ENCODE measurements around the gene HLA-C.

DNA sequence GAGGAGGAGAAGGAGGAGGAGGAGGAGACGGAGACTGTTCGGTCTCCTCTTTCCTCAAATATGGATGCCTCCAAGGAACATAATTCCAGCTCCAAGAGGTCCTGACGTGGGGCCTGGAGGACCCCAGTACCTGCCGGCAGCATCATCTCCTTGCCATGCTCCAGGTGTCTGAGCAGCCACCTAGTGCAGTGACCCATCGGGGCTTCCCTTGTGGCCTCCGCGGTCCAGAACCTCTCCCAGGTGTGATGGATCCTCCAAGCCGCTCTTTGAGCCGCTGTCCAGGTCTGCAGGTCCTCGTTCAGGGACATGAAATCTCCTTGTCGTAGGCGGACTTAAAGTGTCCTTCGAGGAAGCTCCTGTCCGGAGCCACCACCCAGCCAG, 35.8 kb upstream of the HLA-C start:
- TF ChIP-seq, protein P1, sequence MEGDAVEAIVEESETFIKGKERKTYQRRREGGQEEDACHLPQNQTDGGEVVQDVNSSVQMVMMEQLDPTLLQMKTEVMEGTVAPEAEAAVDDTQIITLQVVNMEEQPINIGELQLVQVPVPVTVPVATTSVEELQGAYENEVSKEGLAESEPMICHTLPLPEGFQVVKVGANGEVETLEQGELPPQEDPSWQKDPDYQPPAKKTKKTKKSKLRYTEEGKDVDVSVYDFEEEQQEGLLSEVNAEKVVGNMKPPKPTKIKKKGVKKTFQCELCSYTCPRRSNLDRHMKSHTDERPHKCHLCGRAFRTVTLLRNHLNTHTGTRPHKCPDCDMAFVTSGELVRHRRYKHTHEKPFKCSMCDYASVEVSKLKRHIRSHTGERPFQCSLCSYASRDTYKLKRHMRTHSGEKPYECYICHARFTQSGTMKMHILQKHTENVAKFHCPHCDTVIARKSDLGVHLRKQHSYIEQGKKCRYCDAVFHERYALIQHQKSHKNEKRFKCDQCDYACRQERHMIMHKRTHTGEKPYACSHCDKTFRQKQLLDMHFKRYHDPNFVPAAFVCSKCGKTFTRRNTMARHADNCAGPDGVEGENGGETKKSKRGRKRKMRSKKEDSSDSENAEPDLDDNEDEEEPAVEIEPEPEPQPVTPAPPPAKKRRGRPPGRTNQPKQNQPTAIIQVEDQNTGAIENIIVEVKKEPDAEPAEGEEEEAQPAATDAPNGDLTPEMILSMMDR (IDR thresholded peaks at IDR 0.05) = no peak
- no peak for TF ChIP-seq ZFX (IDR thresholded peaks at IDR 0.05; ENCODE audit: borderline replicate concordance)

Measured in 22Rv1 (cell line).